ENCODE results near the gene C7. TPM values are rescaled to one million over a fixed set of nuclear protein-coding genes. Genes with fewer than 3 reads are reported as not detected.
"Not testable (repeated sequence)": the region's sequence is repeated elsewhere in the genome, so short reads cannot be mapped to it uniquely, and the experiment has no call there.

The C7 gene
- total RNA-seq = 100 to 1,000 TPM in 3 of 6 experiments, 10 to 100 TPM in 3; 49.0 to 191 (median 90.0) TPM
- long read RNA-seq, full-length matches to known transcripts = 5 of 10 reads
- long read RNA-seq, partial matches to known transcripts = 5 of 10 reads
- long read RNA-seq, other reads (novel, unspliced or antisense) = 0 of 10 reads

DNA sequence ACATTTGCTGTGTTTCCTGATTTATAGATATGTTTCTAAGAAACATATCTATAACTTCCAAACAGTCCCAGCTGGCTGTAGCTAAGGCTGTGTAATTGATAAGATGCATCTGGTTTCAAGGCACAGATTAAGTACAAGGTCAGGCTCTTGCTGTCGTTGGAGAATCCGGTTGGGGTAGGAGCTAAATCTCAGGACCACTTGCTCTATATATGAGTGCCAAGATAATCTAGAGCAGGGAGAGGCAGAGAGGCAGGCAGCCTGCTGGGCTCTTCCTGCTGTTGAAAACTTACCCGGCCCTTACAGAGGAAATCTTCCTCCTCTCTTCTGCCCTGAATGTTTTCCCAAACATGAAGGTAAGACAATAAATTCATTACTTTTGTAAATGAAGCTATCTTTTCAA, at the start of gene C7:
C7 (plus strand) TSS at position 234 of the 400 bp plus-strand sequence; CDS start at position 348, 114 bp downstream.
- no peaks in the 10 kb centered on the region for H3K27me3 ChIP-seq
- H3K27ac ChIP-seq = peak within 1 kb of the TSS in 1 of 3 donors; percentile 14
- peaks cover 0 to 1% (median 0%) of the 10 kb centered on the region in 4 donors for H3K36me3 ChIP-seq
- intact Hi-C loops (cut with DNase I) = no loop called here
- ATAC-seq = peak; percentile 32 to 71 (median 44)
- no peaks in the 10 kb centered on the region for H3K9me3 ChIP-seq
- peaks cover 0 to 11% (median 4%) of the 10 kb centered on the region in 4 donors for H3K4me1 ChIP-seq
- TF ChIP-seq, protein P1, sequence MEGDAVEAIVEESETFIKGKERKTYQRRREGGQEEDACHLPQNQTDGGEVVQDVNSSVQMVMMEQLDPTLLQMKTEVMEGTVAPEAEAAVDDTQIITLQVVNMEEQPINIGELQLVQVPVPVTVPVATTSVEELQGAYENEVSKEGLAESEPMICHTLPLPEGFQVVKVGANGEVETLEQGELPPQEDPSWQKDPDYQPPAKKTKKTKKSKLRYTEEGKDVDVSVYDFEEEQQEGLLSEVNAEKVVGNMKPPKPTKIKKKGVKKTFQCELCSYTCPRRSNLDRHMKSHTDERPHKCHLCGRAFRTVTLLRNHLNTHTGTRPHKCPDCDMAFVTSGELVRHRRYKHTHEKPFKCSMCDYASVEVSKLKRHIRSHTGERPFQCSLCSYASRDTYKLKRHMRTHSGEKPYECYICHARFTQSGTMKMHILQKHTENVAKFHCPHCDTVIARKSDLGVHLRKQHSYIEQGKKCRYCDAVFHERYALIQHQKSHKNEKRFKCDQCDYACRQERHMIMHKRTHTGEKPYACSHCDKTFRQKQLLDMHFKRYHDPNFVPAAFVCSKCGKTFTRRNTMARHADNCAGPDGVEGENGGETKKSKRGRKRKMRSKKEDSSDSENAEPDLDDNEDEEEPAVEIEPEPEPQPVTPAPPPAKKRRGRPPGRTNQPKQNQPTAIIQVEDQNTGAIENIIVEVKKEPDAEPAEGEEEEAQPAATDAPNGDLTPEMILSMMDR (IDR thresholded peaks at IDR 0.05) = no peak
- peak; percentile 35 for TF ChIP-seq POLR2A (IDR thresholded peaks at IDR 0.05)
- WGBS (ENCODE audit: insufficient coverage, low coverage, low lambda C conversion rate, missing lambda C conversion rate) = 58% methylated on average over 3 of the region's 3 CpGs
- DNase-seq = no peak
- peak within 1 kb of the TSS in 2 of 3 donors; percentile 6 to 29 for H3K4me3 ChIP-seq

GRCh38 chr5:40860711-40861110, 48.6 kb upstream of the C7 start:
- DNase-seq (no peak), ATAC-seq (no peak)
- no peak overlapping the region for H3K27ac ChIP-seq
- intact Hi-C loops (cut with DNase I) = no loop called here
- no peaks in the 10 kb centered on the region for H3K36me3 ChIP-seq
- no peaks in the 10 kb centered on the region for H3K27me3 ChIP-seq
- no peaks in the 10 kb centered on the region for H3K9me3 ChIP-seq
- no peak overlapping the region for H3K4me3 ChIP-seq
- no peaks in the 10 kb centered on the region for H3K4me1 ChIP-seq
- TF ChIP-seq, protein P1 (IDR thresholded peaks at IDR 0.05) = no peak
- TF ChIP-seq POLR2A (IDR thresholded peaks at IDR 0.05) = no peak

GRCh38 chr5:40865004-40865403, 44.3 kb upstream of the C7 start:
- H3K4me3 ChIP-seq; H3K27me3 ChIP-seq; H3K27ac ChIP-seq; DNase-seq; intact Hi-C loops (cut with DNase I); H3K4me1 ChIP-seq; ATAC-seq; H3K9me3 ChIP-seq; H3K36me3 ChIP-seq: not testable (repeated sequence)
- 69% methylated on average over 5 of the region's 5 CpGs for WGBS (ENCODE audit: insufficient coverage, low coverage, low lambda C conversion rate, missing lambda C conversion rate)

- Histone ChIP-seq H3K4me3 (no peak overlapping the region), H3K36me3 (no peaks in the 10 kb centered on the region), H3K9me3 (peaks cover 0 to 2% (median 0%) of the 10 kb centered on the region in 4 donors), H3K4me1 (no peaks in the 10 kb centered on the region), H3K27ac (no peak overlapping the region), H3K27me3 (no peaks in the 10 kb centered on the region)
- TF ChIP-seq, protein P1 (IDR thresholded peaks at IDR 0.05) = no peak
- TF ChIP-seq POLR2A (IDR thresholded peaks at IDR 0.05) = no peak
- 63% methylated on average over 4 of the region's 5 CpGs for WGBS (ENCODE audit: insufficient coverage, low coverage, low lambda C conversion rate, missing lambda C conversion rate)
- intact Hi-C loops (cut with DNase I) = no loop called here
- DNase-seq (no peak), ATAC-seq (no peak)
Measured at GRCh38 chr5:40866844-40867243, 42.5 kb upstream of the C7 start.

GRCh38 chr5:40869384-40869783, 39.9 kb upstream of the C7 start:
- no peak overlapping the region for H3K4me3 ChIP-seq
- 82% methylated on average over 1 of the region's 1 CpG for WGBS (ENCODE audit: insufficient coverage, low coverage, low lambda C conversion rate, missing lambda C conversion rate)
- intact Hi-C loops (cut with DNase I) = no loop called here
- ATAC-seq = no peak
- TF ChIP-seq, protein P1 (IDR thresholded peaks at IDR 0.05) = no peak
- TF ChIP-seq POLR2A (IDR thresholded peaks at IDR 0.05) = no peak
- no peaks in the 10 kb centered on the region for H3K36me3 ChIP-seq
- DNase-seq = no peak
- peaks cover 0 to 2% (median 0%) of the 10 kb centered on the region in 4 donors for H3K9me3 ChIP-seq
- no peak overlapping the region for H3K27ac ChIP-seq
- no peaks in the 10 kb centered on the region for H3K4me1 ChIP-seq
- H3K27me3 ChIP-seq = no peaks in the 10 kb centered on the region

Data from right lobe of liver (tissue), 6 donors.